GM19324 (cell line): ENCODE data around the gene ACVRL1.

Experiments
- ATAC-seq: cut with Tn5 transposase; IDR thresholded peaks from one replicate; pipeline ENCODE4 v1.9.1; 2021; ENCODE audit warnings: mild to moderate bottlenecking, moderate library complexity; ENCODE audit not compliant: unreplicated experiment, low FRiP score

ACVRL1 gene

GRCh38 chr12:51932218-51933076 is 25.1 kb downstream of the ACVRL1 start:
- ATAC-seq = no peak

DNA sequence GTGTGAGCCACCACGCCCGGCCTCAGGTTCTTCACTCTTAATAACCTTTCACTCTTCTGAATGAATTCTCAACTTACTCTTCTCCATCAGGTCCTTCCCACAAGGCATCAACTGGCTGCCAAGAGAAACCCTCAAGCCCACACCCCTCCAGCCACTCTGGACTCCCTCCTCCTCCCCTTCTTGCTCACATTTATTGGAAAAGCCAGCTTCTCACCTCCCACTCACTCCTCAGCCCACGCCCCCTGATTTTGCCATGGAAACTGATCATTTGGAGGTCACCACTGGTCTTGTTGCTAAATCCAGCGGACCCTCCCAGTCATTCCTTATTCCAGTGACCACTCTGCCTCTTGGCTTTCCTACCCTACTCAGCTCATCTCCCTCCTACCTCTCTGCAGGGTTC is 26.8 kb downstream of the ACVRL1 start:
- no peak for ATAC-seq

DNA sequence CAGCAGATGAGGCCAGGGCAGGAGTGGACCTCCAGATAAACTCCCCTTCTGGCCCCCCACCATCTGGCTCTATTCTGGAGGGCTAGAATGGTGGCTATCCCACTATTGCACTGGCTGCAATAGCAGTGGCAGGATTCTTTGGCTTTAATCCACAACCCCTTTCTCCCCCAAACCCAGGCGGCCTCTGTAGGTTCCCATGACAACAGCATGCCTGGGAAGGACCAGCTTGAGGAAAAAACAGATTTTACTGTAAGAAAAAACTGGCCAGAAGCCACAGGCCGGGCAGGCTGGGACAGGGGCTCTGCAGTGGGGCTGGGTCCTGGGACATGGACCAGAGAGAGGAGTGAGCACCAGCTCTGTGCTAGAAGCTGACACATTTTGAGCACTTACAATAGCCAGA is 30.6 kb downstream of the ACVRL1 start:
- ATAC-seq = no peak

DNA sequence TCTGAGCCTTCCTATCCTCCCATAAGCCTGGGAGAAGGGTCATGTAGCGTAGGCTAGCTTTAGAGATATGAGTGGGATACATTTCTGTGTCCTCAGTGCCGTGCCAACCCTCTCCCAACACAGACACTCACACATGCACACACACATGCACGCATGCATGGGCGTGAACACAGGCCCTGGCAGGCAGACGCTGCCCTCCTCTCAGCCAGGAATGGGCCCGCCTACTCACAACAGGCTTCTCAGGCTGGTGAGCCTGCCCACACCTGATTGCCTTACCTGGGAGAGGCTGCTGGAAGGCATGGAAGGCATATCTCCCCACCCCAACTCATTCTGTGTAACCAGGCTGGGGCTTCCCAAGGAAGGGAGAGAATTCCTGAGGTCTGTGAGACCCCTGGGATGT is 31.4 kb downstream of the ACVRL1 start:
- ATAC-seq = no peak

DNA sequence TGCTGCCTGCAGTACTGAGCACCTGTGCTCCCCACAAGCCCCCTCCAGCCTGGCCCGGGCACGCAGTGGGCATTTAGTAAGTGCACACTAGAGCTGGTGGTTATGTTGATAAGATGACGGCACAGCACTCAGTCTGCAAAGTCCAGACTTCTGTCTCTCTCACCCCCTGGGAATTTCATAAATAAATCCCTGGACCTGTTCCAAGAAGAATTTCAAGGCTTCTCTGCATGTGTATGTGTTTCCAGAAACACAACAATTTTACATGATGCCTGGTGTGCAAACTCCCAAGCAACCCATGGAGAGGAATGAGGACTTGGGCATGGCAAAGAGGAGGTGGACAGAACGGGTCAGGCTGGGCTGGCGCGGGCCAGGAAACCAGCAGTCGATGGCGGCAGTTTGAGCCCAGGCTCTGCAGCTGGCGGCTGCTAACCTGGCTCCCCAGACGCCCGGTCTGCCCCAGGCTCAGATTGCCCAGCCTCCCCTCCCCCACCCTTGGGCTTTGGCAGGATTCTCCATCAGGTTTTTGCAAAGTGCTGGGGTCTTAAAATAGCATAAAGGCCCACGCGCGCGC is 33.8 kb downstream of the ACVRL1 start:
- no peak for ATAC-seq

- no peak for ATAC-seq
Measured at GRCh38 chr12:51941604-51942003, 34.3 kb downstream of the ACVRL1 start.

- no peak for ATAC-seq
Measured at GRCh38 chr12:51942056-51942455, 34.8 kb downstream of the ACVRL1 start.

- no peak for ATAC-seq
Measured at GRCh38 chr12:51942501-51943000, 35.2 kb downstream of the ACVRL1 start.

DNA sequence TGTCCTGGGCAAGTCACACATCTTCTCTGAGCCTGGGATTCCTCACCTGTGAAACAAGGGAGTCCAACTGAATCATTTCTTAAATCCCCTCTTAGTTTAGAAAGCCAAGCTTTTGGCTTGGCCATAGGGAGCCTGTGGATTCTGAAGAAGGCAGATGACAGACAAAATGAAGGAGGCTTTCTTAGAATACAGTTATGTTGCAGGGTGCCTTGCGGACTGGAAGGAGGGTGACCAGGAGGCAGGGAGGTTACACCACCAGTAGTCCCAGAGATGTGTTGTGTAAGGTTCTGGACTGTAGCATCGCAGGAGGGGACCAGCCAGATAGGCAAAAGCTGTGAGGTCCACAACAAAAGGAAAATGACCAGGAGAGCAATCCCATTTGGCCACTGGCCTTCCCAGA is 36.0 kb downstream of the ACVRL1 start:
- ATAC-seq = no peak

GRCh38 chr12:51944608-51945233 is 37.4 kb downstream of the ACVRL1 start:
- ATAC-seq = no peak

- no peak for ATAC-seq
Measured at GRCh38 chr12:51947246-51947996, 40.1 kb downstream of the ACVRL1 start.

DNA sequence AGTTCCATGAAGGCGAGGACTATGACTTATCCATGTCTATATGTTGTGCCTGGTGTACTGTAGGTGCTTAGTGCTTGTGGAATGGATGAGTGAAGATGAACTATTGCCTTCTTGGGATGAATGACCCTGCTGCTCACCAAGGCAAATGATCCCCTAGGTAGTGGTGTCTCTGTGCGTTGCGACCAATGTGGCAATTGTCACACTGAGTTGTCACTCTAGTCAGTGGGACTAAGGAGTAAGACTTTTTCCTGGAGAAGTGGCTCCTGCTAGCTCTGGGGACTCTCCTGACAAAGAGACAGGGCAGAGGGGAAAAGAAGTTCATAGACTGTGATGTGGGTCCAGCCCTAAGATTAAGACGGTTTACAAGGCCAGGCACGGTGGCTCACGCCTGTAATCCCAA is 40.8 kb downstream of the ACVRL1 start:
- no peak for ATAC-seq

- ATAC-seq = no peak
Measured at GRCh38 chr12:51949342-51950030, 42.2 kb downstream of the ACVRL1 start.

- ATAC-seq = no peak
Measured at GRCh38 chr12:51950682-51951198, 43.4 kb downstream of the ACVRL1 start.

DNA sequence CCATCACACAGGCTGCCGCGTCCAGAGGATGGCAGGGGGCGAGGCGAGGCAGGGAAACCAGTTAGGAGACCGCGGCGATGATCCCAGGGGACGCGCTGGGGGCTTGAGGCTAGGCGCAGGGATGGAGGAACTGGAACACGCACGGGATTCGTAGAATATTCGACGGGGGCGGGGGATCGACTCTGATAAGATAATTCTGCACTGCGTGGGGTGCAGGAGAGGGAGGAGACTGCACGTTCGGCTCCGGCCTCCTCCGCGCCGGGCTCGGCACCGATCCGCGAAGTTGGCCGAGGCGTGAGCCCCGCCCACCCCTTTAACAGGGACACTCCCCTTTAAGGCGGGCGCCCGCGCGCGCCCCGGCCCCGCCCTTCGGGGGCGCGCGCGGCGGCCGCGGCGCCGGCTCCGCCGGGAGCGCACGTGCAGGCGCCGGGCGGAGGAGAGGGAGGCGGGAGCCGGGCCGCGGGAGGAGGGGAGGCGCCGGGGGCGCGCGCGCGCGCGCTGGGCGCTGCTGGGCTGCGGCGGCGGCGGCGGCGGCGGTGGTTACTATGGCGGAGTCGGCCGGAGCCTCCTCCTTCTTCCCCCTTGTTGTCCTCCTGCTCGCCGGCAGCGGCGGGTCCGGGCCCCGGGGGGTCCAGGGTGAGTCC is 44.0 kb downstream of the ACVRL1 start, which contains the start of gene ACVR1B:
ACVR1B (plus strand) TSS at position 501 of the 644 bp plus-strand sequence; CDS start at position 546, 45 bp downstream.
- peak; percentile 79 for ATAC-seq

DNA sequence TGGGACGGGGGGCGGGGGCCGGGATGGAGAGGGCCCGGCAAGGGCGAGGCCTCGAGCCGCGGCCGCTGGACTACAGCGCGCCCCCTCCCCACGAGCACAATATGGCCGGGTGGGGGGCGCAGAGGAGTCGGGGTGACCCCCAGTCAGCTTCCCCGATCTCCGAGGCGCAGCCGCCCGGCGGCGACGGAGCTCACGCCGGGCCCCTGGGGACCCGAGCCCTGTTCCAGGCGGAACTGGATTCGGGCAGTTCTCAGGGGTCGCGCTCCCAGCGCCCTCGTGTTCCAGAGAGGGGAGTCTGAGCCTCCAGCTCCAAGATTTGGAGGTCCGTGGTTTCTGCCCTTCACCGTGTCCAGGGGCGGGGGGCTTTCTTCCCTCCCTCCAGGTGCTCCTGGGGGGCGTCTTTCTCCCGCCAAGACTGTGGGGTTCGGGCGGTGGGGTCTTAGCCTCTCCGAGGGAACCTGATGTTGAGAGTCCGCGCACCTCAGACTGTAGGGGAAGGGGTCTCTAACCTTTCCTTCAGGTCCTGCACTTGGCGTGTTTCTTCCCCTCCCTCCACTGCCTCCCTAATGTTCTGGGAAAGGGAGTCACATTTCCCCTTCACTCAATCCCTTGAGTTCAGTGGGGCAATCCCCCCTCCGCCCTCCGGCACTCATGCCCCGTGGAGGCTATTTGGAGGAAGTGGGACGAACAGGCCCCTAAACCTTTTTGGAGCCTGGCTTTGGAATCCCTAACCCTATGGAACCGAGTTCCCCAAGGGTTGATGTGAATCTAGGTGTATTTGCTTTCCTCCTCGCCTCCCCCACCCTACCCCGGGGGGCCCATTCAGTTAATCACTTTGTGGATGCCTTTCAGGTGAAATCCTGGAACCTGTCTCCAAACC is 44.8 kb downstream of the ACVRL1 start:
- no peak for ATAC-seq

- no peak for ATAC-seq
Measured at GRCh38 chr12:51953089-51953488, 45.8 kb downstream of the ACVRL1 start.

GRCh38 chr12:51953864-51954263 is 46.6 kb downstream of the ACVRL1 start:
- no peak for ATAC-seq
